Measurements from ENCODE around the gene GRIN2D.
"Not testable (repeated sequence)": the region's sequence is repeated elsewhere in the genome, so short reads cannot be mapped to it uniquely, and the experiment has no call there.

The GRIN2D gene

GRCh38 chr19:48371771-48372170 lies 21.7 kb upstream of the GRIN2D start:
- not testable (repeated sequence) for DNase-seq (ENCODE audit: low read depth)

GRCh38 chr19:48372904-48373303 lies 20.6 kb upstream of the GRIN2D start:
- DNase-seq (ENCODE audit: low read depth) = no peak

GRCh38 chr19:48373567-48373966 lies 19.9 kb upstream of the GRIN2D start:
- no peak for DNase-seq (ENCODE audit: low read depth)

- no peak for DNase-seq (ENCODE audit: low read depth)
Measured at GRCh38 chr19:48378194-48378570, 15.3 kb upstream of the GRIN2D start.

- DNase-seq (ENCODE audit: low read depth) = no peak
Measured at GRCh38 chr19:48379058-48379457, 14.4 kb upstream of the GRIN2D start.

GRCh38 chr19:48381178-48381950 lies 12.1 kb upstream of the GRIN2D start:
- DNase-seq (ENCODE audit: low read depth) = no peak

- no peak for DNase-seq (ENCODE audit: low read depth)
Measured at GRCh38 chr19:48382286-48382685, 11.2 kb upstream of the GRIN2D start.

- DNase-seq (ENCODE audit: low read depth) = no peak
Measured at GRCh38 chr19:48385461-48386087, 7.9 kb upstream of the GRIN2D start.

GRCh38 chr19:48386981-48387380 lies 6.5 kb upstream of the GRIN2D start:
- DNase-seq (ENCODE audit: low read depth) = no peak

- DNase-seq (ENCODE audit: low read depth) = no peak
Measured at GRCh38 chr19:48390188-48391099, 3.0 kb upstream of the GRIN2D start.

GRCh38 chr19:48391100-48392005 lies 2.1 kb upstream of the GRIN2D start, which contains the start of gene KDELR1:
Gene KDELR1 (minus strand): TSS chr19:48391551. CDS start chr19:48391358, 193 bp downstream.
- DNase-seq (ENCODE audit: low read depth) = no peak

GRCh38 chr19:48392006-48392344 lies 1.5 kb upstream of the GRIN2D start:
- not testable (repeated sequence) for DNase-seq (ENCODE audit: low read depth)

- DNase-seq (ENCODE audit: low read depth) = no peak
Measured at GRCh38 chr19:48392860-48393558, 459 bp upstream of the GRIN2D start.

- no peak for DNase-seq (ENCODE audit: low read depth)
Measured at GRCh38 chr19:48394331-48395169, 1.1 kb downstream of the GRIN2D start.

GRCh38 chr19:48395170-48395455 lies 1.6 kb downstream of the GRIN2D start:
- DNase-seq (ENCODE audit: low read depth) = no peak

GRCh38 chr19:48395499-48395898 lies 2.0 kb downstream of the GRIN2D start:
- DNase-seq (ENCODE audit: low read depth) = no peak

GRCh38 chr19:48396016-48396823 lies 2.8 kb downstream of the GRIN2D start:
- no peak for DNase-seq (ENCODE audit: low read depth)

- DNase-seq (ENCODE audit: low read depth) = no peak
Measured at GRCh38 chr19:48396824-48397176, 3.3 kb downstream of the GRIN2D start.

- no peak for DNase-seq (ENCODE audit: low read depth)
Measured at GRCh38 chr19:48397263-48398101, 4.0 kb downstream of the GRIN2D start.

All from GM04504 (cell line).